Right ventricle myocardium superior (tissue), 1 donor: Measurements from ENCODE around the gene CIAO3. TPM values are rescaled to one million over a fixed set of nuclear protein-coding genes. Genes with fewer than 3 reads are reported as not detected.
"Not testable (repeated sequence)": the region's sequence is repeated elsewhere in the genome, so short reads cannot be mapped to it uniquely, and the experiment has no call there.

Source experiments
- ATAC-seq: fragments of 200-7000 bp; cut with Tn5 transposase; one replicate; pipeline ENCODE4 v1.9.1; 2020; ENCODE audit warnings: mild to moderate bottlenecking; ENCODE audit not compliant: poor library complexity
- DNase-seq: peaks from one replicate; pipeline ENCODE4 v3.0.0-alpha.2; 2020
- intact Hi-C: fragments of 100-400 bp; cut with DNase I; formaldehyde crosslinking; loops from one replicate; pipeline ENCODE4 v1.11.2; 2022
- total RNA-seq: library from RNA; stranded (reverse); fragmentation: NEBNext Ultra II Directional; extraction: Animal tissue kit (Norgen Biotek cat#: 25700); gene quantifications from one replicate; pipeline ENCODE4 v1.2.1, GENCODE V29; 2021
- donor health status: DM: no; HTN: yes; CAD: no; lungs with severe emphysema.

CIAO3 gene
- total RNA-seq, 1 donor from 2014 or later: 29.2 TPM

GRCh38 chr16:763369-764183 is 22.8 kb upstream of the CIAO3 start:
- intact Hi-C loops: no loop called here
- ATAC-seq: no peak
- DNase-seq: no peak

- intact Hi-C loops: no loop called here
- no peak for DNase-seq
- no peak for ATAC-seq
These were observed 21.9 kb upstream of the CIAO3 start for GRCh38 chr16:762595-763268.

GRCh38 chr16:761625-762513 is 21.1 kb upstream of the CIAO3 start:
- ATAC-seq (no peak), DNase-seq (no peak)
- intact Hi-C loops: no loop called here

- intact Hi-C loops: no loop called here
- peak; percentile 31 for ATAC-seq
- no peak for DNase-seq
These were observed 19.9 kb upstream of the CIAO3 start, which contains the start of gene MSLN for GRCh38 chr16:760545-761343. Gene MSLN (plus strand): TSS chr16:760734. CDS start chr16:762681, 1,947 bp downstream.

- DNase-seq (no peak), ATAC-seq (no peak)
- intact Hi-C loops: no loop called here
These were observed 19.3 kb upstream of the CIAO3 start for GRCh38 chr16:760065-760464.

- ATAC-seq (no peak), DNase-seq (no peak)
- intact Hi-C loops: no loop called here
These were observed 18.5 kb upstream of the CIAO3 start for GRCh38 chr16:759110-759910.

- ATAC-seq (no peak), DNase-seq (no peak)
- intact Hi-C loops: no loop called here
These were observed 15.6 kb upstream of the CIAO3 start for GRCh38 chr16:756428-756827.

GRCh38 chr16:754656-755055 is 13.9 kb upstream of the CIAO3 start:
- intact Hi-C loops: no loop called here
- ATAC-seq (peak; percentile 36), DNase-seq (no peak)

GRCh38 chr16:754121-754607 is 13.4 kb upstream of the CIAO3 start:
- intact Hi-C loops, DNase-seq, ATAC-seq: not testable (repeated sequence)

- DNase-seq (no peak), ATAC-seq (no peak)
- intact Hi-C loops: no loop called here
These were observed 11.2 kb upstream of the CIAO3 start for GRCh38 chr16:752007-752312.

GRCh38 chr16:751152-752006 is 10.6 kb upstream of the CIAO3 start:
- DNase-seq (no peak), ATAC-seq (peak; percentile 79)
- intact Hi-C loops: no loop called here

- ATAC-seq (no peak), DNase-seq (no peak)
- intact Hi-C loops: no loop called here
These were observed 9.7 kb upstream of the CIAO3 start for GRCh38 chr16:750485-750884.

- ATAC-seq (no peak), DNase-seq (no peak)
- intact Hi-C loops: no loop called here
These were observed 8.2 kb upstream of the CIAO3 start for GRCh38 chr16:749010-749409.

- intact Hi-C loops: no loop called here
- DNase-seq: no peak
- ATAC-seq: no peak
These were observed 7.4 kb upstream of the CIAO3 start for GRCh38 chr16:747978-748746.

- no peak for DNase-seq
- no peak for ATAC-seq
- intact Hi-C loops: no loop called here
These were observed 5.8 kb upstream of the CIAO3 start for GRCh38 chr16:746637-747036.

- intact Hi-C loops: no loop called here
- ATAC-seq (no peak), DNase-seq (no peak)
These were observed 4.9 kb upstream of the CIAO3 start for GRCh38 chr16:745739-746138.
